H9 (cell line): ENCODE data around the gene KCTD6. TPM values are rescaled to one million over a fixed set of nuclear protein-coding genes. Genes with fewer than 3 reads are reported as not detected.

ENCODE experiments used
- DNase-seq: peaks from one replicate; pipeline ENCODE4 v3.0.0-alpha.2; 2017
- H2AFZ ChIP-seq: one replicate; pipeline ENCODE4 v1.6.1; 2013; ENCODE audit warnings: mild to moderate bottlenecking, low read length, control low read depth, moderate library complexity
- H2AK5ac ChIP-seq: 2 replicates; pipeline ENCODE4 v1.6.1; 2013; ENCODE audit warnings: low read length, control low read depth, mixed read lengths; ENCODE audit not compliant: insufficient read length
- H2BK120ac ChIP-seq: one replicate; pipeline ENCODE4 v1.6.1; 2013; ENCODE audit warnings: low read depth, mild to moderate bottlenecking, low read length, control low read depth, inconsistent platforms; ENCODE audit not compliant: poor library complexity, severe bottlenecking
- H2BK12ac ChIP-seq: 2 replicates; pipeline ENCODE4 v1.6.1; 2013; ENCODE audit warnings: low read length, control low read depth, mixed read lengths, low read depth; ENCODE audit not compliant: insufficient read length
- H2BK15ac ChIP-seq: 2 replicates; pipeline ENCODE4 v1.6.1; 2013; ENCODE audit warnings: low read depth, low read length, control low read depth
- H2BK20ac ChIP-seq: one replicate; pipeline ENCODE4 v1.6.1; 2013; ENCODE audit warnings: low read depth, mild to moderate bottlenecking, low read length, control low read depth, inconsistent platforms; ENCODE audit not compliant: poor library complexity, severe bottlenecking
- H2BK5ac ChIP-seq: 2 replicates; pipeline ENCODE4 v1.6.1; 2013; ENCODE audit warnings: low read length, control low read depth, mixed read lengths; ENCODE audit not compliant: insufficient read length
- H3K14ac ChIP-seq: 2 replicates; pipeline ENCODE4 v1.6.1; 2013; ENCODE audit warnings: low read length, control low read depth; ENCODE audit not compliant: insufficient read depth
- H3K18ac ChIP-seq: 2 replicates; pipeline ENCODE4 v1.6.1; 2013; ENCODE audit warnings: low read depth, mild to moderate bottlenecking, mixed read lengths, low read length, control low read depth; ENCODE audit not compliant: insufficient read length
- H3K23ac ChIP-seq: 2 replicates; pipeline ENCODE4 v1.6.1; 2013; ENCODE audit warnings: low read length, control low read depth, mixed read lengths, low read depth; ENCODE audit not compliant: insufficient read length
- H3K23me2 ChIP-seq: 2 replicates; pipeline ENCODE4 v1.6.1; 2013; ENCODE audit warnings: low read depth, mild to moderate bottlenecking, mixed read lengths, low read length, control low read depth; ENCODE audit not compliant: insufficient read length, poor library complexity, severe bottlenecking
- H3K27ac ChIP-seq: 2 replicates; pipeline ENCODE4 v1.5.1; 2013; ENCODE audit warnings: low read length, control low read depth, mixed read lengths, low read depth; ENCODE audit not compliant: insufficient read length
- H3K27me3 ChIP-seq: 2 replicates; pipeline ENCODE4 v1.6.1; 2013; ENCODE audit warnings: low read length, control low read depth, inconsistent platforms; ENCODE audit not compliant: insufficient read depth
- H3K4ac ChIP-seq: 2 replicates; pipeline ENCODE4 v1.6.1; 2013; ENCODE audit warnings: low read depth, mild to moderate bottlenecking, control low read depth, inconsistent platforms, low read length, moderate library complexity
- H3K4me1 ChIP-seq: 2 replicates; pipeline ENCODE4 v1.6.1; 2013; ENCODE audit warnings: low read length, control low read depth, inconsistent platforms; ENCODE audit not compliant: insufficient read depth
- H3K4me2 ChIP-seq: 2 replicates; pipeline ENCODE4 v1.6.1; 2013; ENCODE audit warnings: low read length, control low read depth, mixed read lengths; ENCODE audit not compliant: insufficient read length, insufficient read depth
- H3K56ac ChIP-seq: 2 replicates; pipeline ENCODE4 v1.6.1; 2013; ENCODE audit warnings: low read depth, mild to moderate bottlenecking, mixed read lengths, low read length, control low read depth; ENCODE audit not compliant: insufficient read length
- H3K79me1 ChIP-seq: 2 replicates; pipeline ENCODE4 v1.6.1; 2013; ENCODE audit warnings: low read depth, mild to moderate bottlenecking, moderate library complexity, low read length, control low read depth, inconsistent platforms; ENCODE audit not compliant: insufficient read depth, poor library complexity, severe bottlenecking
- H3K79me2 ChIP-seq: 2 replicates; pipeline ENCODE4 v1.6.1; 2013; ENCODE audit warnings: low read length, control low read depth, inconsistent platforms; ENCODE audit not compliant: insufficient read depth
- H3K9ac ChIP-seq: 2 replicates; pipeline ENCODE4 v1.6.1; 2013; ENCODE audit warnings: low read length, control low read depth, mixed read lengths; ENCODE audit not compliant: insufficient read length; ENCODE audit errors: extremely low read depth
- H3K9me3 ChIP-seq: one replicate; pipeline ENCODE4 v1.6.1; 2013; ENCODE audit warnings: low read depth, low read length, inconsistent platforms; ENCODE audit not compliant: control insufficient read depth
- H3T11ph ChIP-seq: one replicate; pipeline ENCODE4 v1.6.1; 2013; ENCODE audit warnings: mild to moderate bottlenecking, low read length, control low read depth, inconsistent platforms
- H4K20me1 ChIP-seq: one replicate; pipeline ENCODE4 v1.6.1; 2013; ENCODE audit not compliant: control insufficient read depth, insufficient read length, insufficient read depth
- H4K5ac ChIP-seq: 2 replicates; pipeline ENCODE4 v1.6.1; 2013; ENCODE audit warnings: low read depth, mild to moderate bottlenecking, mixed read lengths, low read length, control low read depth; ENCODE audit not compliant: insufficient read length
- H4K8ac ChIP-seq: replicated peaks from 2 replicates; pipeline ENCODE4 v1.6.1; 2013; ENCODE audit warnings: low read length, control low read depth, mixed read lengths, low read depth; ENCODE audit not compliant: insufficient read length
- H4K91ac ChIP-seq: 2 replicates; pipeline ENCODE4 v1.6.1; 2013; ENCODE audit warnings: low read depth, mild to moderate bottlenecking, moderate library complexity, mixed read lengths, low read length, control low read depth; ENCODE audit not compliant: insufficient read length
- H3K27ac Mint-ChIP-seq, 3 experiments: 2 replicates in 2 of 3; 3 replicates in 1 of 3; pipeline ENCODE4 v1.8.0; 2020 to 2021; ENCODE audit warnings: mixed read lengths in 3 of 3, mild to moderate bottlenecking in 1 of 3, moderate library complexity in 1 of 3
- H3K27me3 Mint-ChIP-seq: 2 replicates; pipeline ENCODE4 v1.8.0; 2021; ENCODE audit warnings: low read depth, mild to moderate bottlenecking, moderate library complexity, mixed read lengths
- H3K36me3 Mint-ChIP-seq, 3 experiments: 2 replicates in 2 of 3; 3 replicates in 1 of 3; pipeline ENCODE4 v1.8.0; 2020 to 2021; ENCODE audit warnings: low read depth in 3 of 3, mixed read lengths in 3 of 3; ENCODE audit not compliant: insufficient read depth in 1 of 3
- H3K4me1 Mint-ChIP-seq, 2 experiments: 2 replicates each; pipeline ENCODE4 v1.8.0; 2020; ENCODE audit warnings: mixed read lengths in 2 of 2
- H3K4me3 Mint-ChIP-seq, 2 experiments: 2 replicates in 1 of 2; 3 replicates in 1 of 2; pipeline ENCODE4 v1.8.0; 2020 to 2021; ENCODE audit warnings: mild to moderate bottlenecking in 2 of 2, mixed read lengths in 2 of 2, moderate library complexity in 1 of 2
- H3K9me3 Mint-ChIP-seq, 2 experiments: 2 replicates in 1 of 2; 3 replicates in 1 of 2; pipeline ENCODE4 v1.8.0; 2020; ENCODE audit warnings: mild to moderate bottlenecking in 2 of 2, mixed read lengths in 2 of 2, moderate library complexity in 1 of 2
- WGBS: extraction: QIAGEN DNeasy Blood & Tissue Kit; methylation state at CpG from one replicate; pipeline ENCODE4 v1.1.7; 2013; ENCODE audit warnings: missing lambda C conversion rate, low lambda C conversion rate, mixed read lengths; ENCODE audit not compliant: insufficient read length; ENCODE audit errors: extremely low coverage; 5-methylcytosine and 5-hydroxymethylcytosine counted together
- total RNA-seq: library from RNA; stranded (reverse); gene quantifications from 2 replicates; pipeline ENCODE4 v1.2.1, GENCODE V29; 2021
- TF ChIP-seq, protein P1 (sequence below): fragments of 200-600 bp; sonication (generic); conservative IDR thresholded peaks from 3 replicates; pipeline ENCODE4 v1.8.0; 2021; ENCODE audit warnings: antibody characterized with exemption, mild to moderate bottlenecking

Gene KCTD6
- total RNA-seq, 1 experiment from 2014 or later, result 14.2 TPM

DNA sequence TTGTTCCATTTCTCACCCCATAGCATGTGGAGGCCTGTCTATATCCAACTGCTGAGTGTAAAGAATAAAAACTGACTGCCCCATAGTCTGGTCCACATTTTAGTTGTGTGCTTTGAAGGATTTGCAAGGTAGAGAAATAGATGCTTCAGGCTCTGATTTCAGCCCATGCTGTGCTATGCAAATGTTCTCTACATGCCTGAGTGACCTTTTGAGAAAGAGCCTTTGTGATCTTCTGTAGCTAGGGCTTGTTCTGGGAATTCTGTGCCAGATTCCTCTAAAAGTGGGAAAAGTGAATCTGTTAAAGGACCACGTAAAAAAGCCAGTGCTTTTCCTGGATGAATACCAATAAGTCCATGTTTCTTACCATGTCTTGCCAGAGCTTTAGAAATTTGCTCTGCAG lies 5.2 kb downstream of the KCTD6 start:
- H3K4me3 Mint-ChIP-seq, result peak overlapping the region in 1 of 2 experiments; percentile 36; a peak in 2 of 5 replicates
- peaks cover 10% of the 10 kb centered on the region for H3K4me1 ChIP-seq
- DNase-seq, result no peak
- H3K4me1 Mint-ChIP-seq, result peaks cover 54 to 62% of the 10 kb centered on the region in 2 experiments
- no peak overlapping the region for H3K23ac ChIP-seq
- H3K9ac ChIP-seq, result no peak overlapping the region
- no peaks in the 10 kb centered on the region for H3K27me3 ChIP-seq
- no peak overlapping the region for H3K4ac ChIP-seq
- 0 out of 2 replicates have a peak, but pooled peaks cover 5% of the 10 kb centered on the region for H3K27me3 Mint-ChIP-seq
- peaks cover 25 to 28% (median 28%) of the 10 kb centered on the region in 3 experiments for H3K36me3 Mint-ChIP-seq
- no peak overlapping the region for H2AK5ac ChIP-seq
- H3T11ph ChIP-seq, result no peak overlapping the region
- TF ChIP-seq, protein P1, sequence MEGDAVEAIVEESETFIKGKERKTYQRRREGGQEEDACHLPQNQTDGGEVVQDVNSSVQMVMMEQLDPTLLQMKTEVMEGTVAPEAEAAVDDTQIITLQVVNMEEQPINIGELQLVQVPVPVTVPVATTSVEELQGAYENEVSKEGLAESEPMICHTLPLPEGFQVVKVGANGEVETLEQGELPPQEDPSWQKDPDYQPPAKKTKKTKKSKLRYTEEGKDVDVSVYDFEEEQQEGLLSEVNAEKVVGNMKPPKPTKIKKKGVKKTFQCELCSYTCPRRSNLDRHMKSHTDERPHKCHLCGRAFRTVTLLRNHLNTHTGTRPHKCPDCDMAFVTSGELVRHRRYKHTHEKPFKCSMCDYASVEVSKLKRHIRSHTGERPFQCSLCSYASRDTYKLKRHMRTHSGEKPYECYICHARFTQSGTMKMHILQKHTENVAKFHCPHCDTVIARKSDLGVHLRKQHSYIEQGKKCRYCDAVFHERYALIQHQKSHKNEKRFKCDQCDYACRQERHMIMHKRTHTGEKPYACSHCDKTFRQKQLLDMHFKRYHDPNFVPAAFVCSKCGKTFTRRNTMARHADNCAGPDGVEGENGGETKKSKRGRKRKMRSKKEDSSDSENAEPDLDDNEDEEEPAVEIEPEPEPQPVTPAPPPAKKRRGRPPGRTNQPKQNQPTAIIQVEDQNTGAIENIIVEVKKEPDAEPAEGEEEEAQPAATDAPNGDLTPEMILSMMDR, result no peak
- H2AFZ ChIP-seq, result no peak overlapping the region
- H3K23me2 ChIP-seq, result peaks cover 8% of the 10 kb centered on the region
- no peak overlapping the region for H3K27ac ChIP-seq
- peak overlapping the region; percentile 17 for H3K4me2 ChIP-seq
- H3K9me3 Mint-ChIP-seq, result no peaks in the 10 kb centered on the region
- no peaks in the 10 kb centered on the region for H3K9me3 ChIP-seq
- no peak overlapping the region for H2BK5ac ChIP-seq
- no peaks in the 10 kb centered on the region for H3K79me1 ChIP-seq
- H2BK120ac ChIP-seq, result no peak overlapping the region
- no peak overlapping the region for H4K8ac ChIP-seq
- H4K5ac ChIP-seq, result no peak overlapping the region
- H3K14ac ChIP-seq, result no peak overlapping the region
- no peak overlapping the region for H3K56ac ChIP-seq
- H3K18ac ChIP-seq, result no peak overlapping the region
- WGBS, result no CpG with 5 or more reads among the region's 1 CpG
- no peak overlapping the region for H2BK20ac ChIP-seq
- H4K91ac ChIP-seq, result no peak overlapping the region
- H4K20me1 ChIP-seq, result no peaks in the 10 kb centered on the region
- peaks cover 7% of the 10 kb centered on the region; the same call in 1 of the 2 replicates for H3K79me2 ChIP-seq
- no peak overlapping the region for H2BK12ac ChIP-seq
- H3K27ac Mint-ChIP-seq, result peak overlapping the region; percentile 41 to 94 (median 68); a peak in 6 of 7 replicates
- H2BK15ac ChIP-seq, result no peak overlapping the region
